DND-41 (cell line): ENCODE results near the gene TBXAS1.

Source experiments
- ATAC-seq: fragments of 200-7000 bp; cut with Tn5 transposase; 3 replicates; pipeline ENCODE4 v1.9.1; 2021; ENCODE audit warnings: low read depth; ENCODE audit not compliant: insufficient read depth
- DNase-seq: peaks from one replicate; pipeline ENCODE4 v3.0.0-alpha.2; 2020
- H2AFZ ChIP-seq: 2 replicates; pipeline ENCODE4 v1.6.0; 2012; ENCODE audit warnings: low read depth, low read length
- H3K27ac ChIP-seq: 2 replicates; pipeline ENCODE4 v1.5.1; 2012; ENCODE audit warnings: low read length, inconsistent platforms
- H3K27me3 ChIP-seq: fragments of 200-600 bp; sonication (generic); 2 replicates; pipeline ENCODE4 v1.6.0; 2012; ENCODE audit warnings: low read length, mild to moderate bottlenecking, inconsistent platforms; ENCODE audit not compliant: insufficient read depth, poor library complexity
- H3K36me3 ChIP-seq: 2 replicates; pipeline ENCODE4 v1.5.1; 2012; ENCODE audit warnings: low read length, inconsistent platforms; ENCODE audit not compliant: insufficient read depth
- H3K4me1 ChIP-seq: 2 replicates; pipeline ENCODE4 v1.5.1; 2012; ENCODE audit warnings: mild to moderate bottlenecking, low read length; ENCODE audit not compliant: insufficient read depth
- H3K4me2 ChIP-seq: 2 replicates; pipeline ENCODE4 v1.6.0; 2012; ENCODE audit warnings: mild to moderate bottlenecking, moderate library complexity, low read length, inconsistent platforms; ENCODE audit not compliant: insufficient read depth
- H3K4me3 ChIP-seq, 2 experiments: fragments of 200-600 bp in 1 of 2; shearing (Covaris generic) in 1 of 2; 2 replicates each; pipeline ENCODE4 v1.5.1; 2012 to 2016; ENCODE audit warnings: inconsistent platforms in 2 of 2, low read length in 2 of 2, mild to moderate bottlenecking in 2 of 2, low read depth in 1 of 2, moderate library complexity in 1 of 2
- H3K79me2 ChIP-seq: 2 replicates; pipeline ENCODE4 v1.6.0; 2012; ENCODE audit warnings: low read length, inconsistent platforms; ENCODE audit not compliant: insufficient read depth
- H3K9ac ChIP-seq: 2 replicates; pipeline ENCODE4 v1.6.0; 2012; ENCODE audit warnings: low read depth, mild to moderate bottlenecking, inconsistent platforms, low read length, moderate library complexity
- H3K9me3 ChIP-seq: 2 replicates; pipeline ENCODE4 v1.5.1; 2012; ENCODE audit warnings: low read length, moderate library complexity, mild to moderate bottlenecking, inconsistent platforms; ENCODE audit not compliant: insufficient read depth, severe bottlenecking
- H4K20me1 ChIP-seq: 2 replicates; pipeline ENCODE4 v1.6.0; 2012; ENCODE audit warnings: low read length; ENCODE audit not compliant: insufficient read depth
- CTCF ChIP-seq: IDR thresholded peaks from 2 replicates; pipeline ENCODE4 v1.5.1; 2012; ENCODE audit warnings: borderline replicate concordance, low read length, moderate library complexity, mild to moderate bottlenecking; ENCODE audit not compliant: poor library complexity, severe bottlenecking; ENCODE audit errors: extremely low read depth
- EZH2 ChIP-seq: IDR thresholded peaks from 3 replicates; pipeline ENCODE4 v1.6.1; 2012; ENCODE audit warnings: borderline replicate concordance, low read depth, mild to moderate bottlenecking, moderate library complexity, low read length, inconsistent platforms; ENCODE audit not compliant: severe bottlenecking

Gene TBXAS1

GRCh38 chr7:139953229-139953628 is 124.2 kb downstream of the TBXAS1 start:
- Histone ChIP-seq H3K4me3 (no peak overlapping the region), H2AFZ (no peak overlapping the region)
- no peak for ATAC-seq

DNA sequence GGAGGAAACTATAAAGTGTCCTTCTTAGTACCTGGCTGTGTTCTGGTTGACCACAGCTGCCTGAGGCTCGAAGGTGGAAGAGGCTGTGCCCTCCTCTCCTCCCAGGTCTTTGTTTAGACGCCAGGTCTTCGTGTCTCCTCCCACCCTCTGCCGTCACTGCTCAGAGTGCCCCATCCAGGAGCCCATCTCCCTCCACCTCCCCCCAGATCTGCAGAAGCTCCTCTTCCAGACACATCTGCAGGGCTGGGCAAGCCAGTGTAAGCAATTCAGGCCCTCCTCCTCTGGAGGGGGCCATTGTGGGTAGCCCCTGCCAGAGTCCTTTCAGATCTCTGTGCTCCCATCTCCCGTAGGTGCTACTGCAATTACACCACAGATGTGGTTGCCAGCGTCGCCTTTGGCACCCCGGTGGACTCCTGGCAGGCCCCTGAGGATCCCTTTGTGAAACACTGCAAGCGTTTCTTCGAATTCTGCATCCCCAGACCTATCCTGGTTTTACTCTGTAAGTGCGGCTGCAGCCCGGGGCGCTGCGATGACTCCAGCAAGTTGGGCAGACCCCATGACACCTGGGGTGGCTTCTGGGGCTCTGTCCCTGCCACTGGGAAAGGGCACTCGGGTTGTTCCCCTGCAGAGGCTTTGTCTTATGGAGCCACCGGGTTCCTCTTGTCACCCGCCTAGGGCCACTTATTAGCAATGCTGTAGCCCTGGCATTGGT is 126.2 kb downstream of the TBXAS1 start:
- H3K4me2 ChIP-seq = no peak overlapping the region
- TF ChIP-seq CTCF (no peak), EZH2 (no peak)

More at GRCh38 chr7:139953229-139953628, 124.2 kb downstream of the TBXAS1 start:
- H3K27ac ChIP-seq = no peak overlapping the region
- H3K4me2 ChIP-seq = no peak overlapping the region
- no peak overlapping the region for H3K9ac ChIP-seq
- no peaks in the 10 kb centered on the region for H3K36me3 ChIP-seq
- TF ChIP-seq CTCF (no peak), EZH2 (no peak)
- no peaks in the 10 kb centered on the region for H3K4me1 ChIP-seq
- no peaks in the 10 kb centered on the region for H3K79me2 ChIP-seq
- H3K9me3 ChIP-seq = no peaks in the 10 kb centered on the region
- no peak for DNase-seq
- no peaks in the 10 kb centered on the region for H3K27me3 ChIP-seq
- H4K20me1 ChIP-seq = no peaks in the 10 kb centered on the region

DNA sequence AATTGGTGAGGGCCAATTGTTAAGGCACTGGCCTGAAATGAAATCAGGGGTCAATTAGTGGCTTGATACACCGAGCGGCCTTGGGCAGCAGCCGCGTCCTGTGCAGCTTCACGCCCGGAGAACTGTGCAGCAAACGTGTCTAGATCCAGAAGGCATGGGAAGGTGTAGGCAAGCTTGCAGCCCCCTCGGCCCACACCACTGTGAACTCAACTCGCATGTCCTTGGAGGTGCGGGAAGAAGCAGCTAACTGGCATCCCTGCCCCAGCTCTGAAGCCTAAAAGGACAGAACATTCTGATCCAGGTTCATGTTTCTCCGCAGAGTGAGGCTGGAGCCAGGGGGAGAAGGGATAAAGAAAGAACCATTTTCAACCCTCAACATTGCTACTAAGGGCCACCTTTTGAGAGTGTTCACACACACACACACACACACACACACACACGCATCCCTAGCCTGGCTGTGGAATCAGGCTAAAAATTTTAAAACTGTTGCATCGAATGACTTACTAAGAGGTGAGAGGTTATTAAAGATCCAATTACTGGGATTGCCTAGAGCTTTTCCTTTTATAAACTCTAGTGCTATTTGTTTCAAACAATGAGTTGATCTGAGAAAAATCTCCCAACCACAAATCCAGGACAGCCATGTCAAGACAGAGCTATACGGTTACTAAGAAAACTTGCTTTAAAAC is 129.7 kb downstream of the TBXAS1 start:
- TF ChIP-seq CTCF = no peak
- Histone ChIP-seq H3K9ac (no peak overlapping the region), H3K4me1 (no peaks in the 10 kb centered on the region), H3K27ac (no peak overlapping the region), H3K4me2 (no peak overlapping the region), H3K79me2 (no peaks in the 10 kb centered on the region), H2AFZ (no peak overlapping the region), H3K27me3 (no peaks in the 10 kb centered on the region), H3K36me3 (no peaks in the 10 kb centered on the region), H3K4me3 (no peak overlapping the region), H4K20me1 (no peaks in the 10 kb centered on the region), H3K9me3 (no peaks in the 10 kb centered on the region)
- DNase-seq (no peak), ATAC-seq (no peak)

More for the DNA sequence above, 126.2 kb downstream of the TBXAS1 start:
- no peaks in the 10 kb centered on the region for H3K36me3 ChIP-seq
- H3K27ac ChIP-seq = no peak overlapping the region
- H3K9me3 ChIP-seq = no peaks in the 10 kb centered on the region
- no peaks in the 10 kb centered on the region for H4K20me1 ChIP-seq
- H3K4me1 ChIP-seq = no peaks in the 10 kb centered on the region
- H3K27me3 ChIP-seq = no peaks in the 10 kb centered on the region
- H3K79me2 ChIP-seq = no peaks in the 10 kb centered on the region
- no peak for ATAC-seq
- H3K9ac ChIP-seq = no peak overlapping the region
- DNase-seq = no peak
- no peak overlapping the region for H2AFZ ChIP-seq
- H3K4me3 ChIP-seq = no peak overlapping the region
